Measurements from ENCODE around the gene POLR3G. TPM values are rescaled to one million over a fixed set of nuclear protein-coding genes. Genes with fewer than 3 reads are reported as not detected.

POLR3G gene
- total RNA-seq, 2 experiments from 2014 or later, result 8.6 to 10.4 TPM

- DNase-seq, result no peak
- peaks cover 32% of the 10 kb centered on the region for H3K4me1 Mint-ChIP-seq
- no peak overlapping the region for H3K4me3 Mint-ChIP-seq
- no peak for ATAC-seq
- H3K36me3 Mint-ChIP-seq, result peaks cover 2% of the 10 kb centered on the region
- no peak overlapping the region for H3K27ac Mint-ChIP-seq
- no peaks in the 10 kb centered on the region for H3K27me3 Mint-ChIP-seq
- CTCF ChIA-PET, result interaction anchor here (1.0 to 1.3 kb wide), 2 partner anchors 37 to 52 kb away, joined by 3 to 5 read pairs; partner anchors contain the start of gene LYSMD3
- H3K9me3 Mint-ChIP-seq (ENCODE audit: low read depth), result no peaks in the 10 kb centered on the region
These were observed 3.1 kb downstream of the POLR3G start for GRCh38 chr5:90477621-90478215.

GRCh38 chr5:90479611-90480385 is 5.1 kb downstream of the POLR3G start:
- CTCF ChIA-PET, result no interaction called here
- H3K27ac Mint-ChIP-seq, result no peak overlapping the region
- H3K4me3 Mint-ChIP-seq, result no peak overlapping the region
- H3K27me3 Mint-ChIP-seq, result no peaks in the 10 kb centered on the region
- DNase-seq, result no peak
- no peaks in the 10 kb centered on the region for H3K9me3 Mint-ChIP-seq (ENCODE audit: low read depth)
- H3K4me1 Mint-ChIP-seq, result peaks cover 24% of the 10 kb centered on the region
- ATAC-seq, result no peak
- H3K36me3 Mint-ChIP-seq, result peaks cover 2% of the 10 kb centered on the region

GRCh38 chr5:90480699-90481098 is 6.0 kb downstream of the POLR3G start:
- Mint-ChIP-seq H3K9me3 (ENCODE audit: low read depth) (no peaks in the 10 kb centered on the region), H3K27ac (no peak overlapping the region), H3K4me3 (no peak overlapping the region), H3K36me3 (peaks cover 2% of the 10 kb centered on the region), H3K27me3 (no peaks in the 10 kb centered on the region), H3K4me1 (peaks cover 17% of the 10 kb centered on the region)
- DNase-seq, result no peak
- ATAC-seq, result no peak
- CTCF ChIA-PET, result no interaction called here

GRCh38 chr5:90483206-90483605 is 8.5 kb downstream of the POLR3G start:
- Mint-ChIP-seq H3K4me3 (no peak overlapping the region), H3K9me3 (ENCODE audit: low read depth) (no peaks in the 10 kb centered on the region), H3K27ac (no peak overlapping the region), H3K27me3 (no peaks in the 10 kb centered on the region), H3K4me1 (peaks cover 3% of the 10 kb centered on the region), H3K36me3 (peaks cover 7% of the 10 kb centered on the region)
- no peak for ATAC-seq
- DNase-seq, result no peak
- CTCF ChIA-PET, result no interaction called here

- DNase-seq (no peak), ATAC-seq (no peak)
- no peaks in the 10 kb centered on the region for H3K9me3 Mint-ChIP-seq (ENCODE audit: low read depth)
- no peaks in the 10 kb centered on the region for H3K27me3 Mint-ChIP-seq
- CTCF ChIA-PET, result no interaction called here
- H3K27ac Mint-ChIP-seq, result no peak overlapping the region
- H3K4me1 Mint-ChIP-seq, result peaks cover 2% of the 10 kb centered on the region
- H3K4me3 Mint-ChIP-seq, result no peak overlapping the region
- H3K36me3 Mint-ChIP-seq, result peaks cover 7% of the 10 kb centered on the region
These were observed 9.9 kb downstream of the POLR3G start for GRCh38 chr5:90484540-90484939.

- ATAC-seq (no peak), DNase-seq (no peak)
- H3K4me1 Mint-ChIP-seq, result no peaks in the 10 kb centered on the region
- H3K4me3 Mint-ChIP-seq, result no peak overlapping the region
- CTCF ChIA-PET, result interaction anchor here (0.7 kb wide), 1 partner anchor 622 kb away, joined by 3 read pairs; no protein-coding TSS in a partner anchor
- H3K9me3 Mint-ChIP-seq (ENCODE audit: low read depth), result no peaks in the 10 kb centered on the region
- H3K36me3 Mint-ChIP-seq, result peaks cover 8% of the 10 kb centered on the region
- H3K27ac Mint-ChIP-seq, result no peak overlapping the region
- H3K27me3 Mint-ChIP-seq, result no peaks in the 10 kb centered on the region
These were observed 14.1 kb downstream of the POLR3G start for GRCh38 chr5:90488791-90489190.

- Mint-ChIP-seq H3K36me3 (peaks cover 9% of the 10 kb centered on the region), H3K27me3 (no peaks in the 10 kb centered on the region), H3K4me1 (no peaks in the 10 kb centered on the region), H3K27ac (no peak overlapping the region), H3K4me3 (no peak overlapping the region), H3K9me3 (ENCODE audit: low read depth) (no peaks in the 10 kb centered on the region)
- CTCF ChIA-PET, result interaction anchor here (1.0 kb wide), 1 partner anchor 14 kb away, joined by 3 read pairs; no protein-coding TSS in a partner anchor
- ATAC-seq, result no peak
- DNase-seq, result no peak
These were observed 19.4 kb downstream of the POLR3G start for GRCh38 chr5:90494043-90494442.

GRCh38 chr5:90495146-90495545 is 20.5 kb downstream of the POLR3G start:
- no peak for DNase-seq
- no peak overlapping the region for H3K27ac Mint-ChIP-seq
- H3K9me3 Mint-ChIP-seq (ENCODE audit: low read depth), result no peaks in the 10 kb centered on the region
- ATAC-seq, result no peak
- H3K27me3 Mint-ChIP-seq, result no peaks in the 10 kb centered on the region
- H3K36me3 Mint-ChIP-seq, result peaks cover 9% of the 10 kb centered on the region
- no peak overlapping the region for H3K4me3 Mint-ChIP-seq
- H3K4me1 Mint-ChIP-seq, result no peaks in the 10 kb centered on the region
- CTCF ChIA-PET, result no interaction called here

GRCh38 chr5:90503596-90503995 is 28.9 kb downstream of the POLR3G start:
- Mint-ChIP-seq H3K36me3 (peaks cover 2% of the 10 kb centered on the region), H3K27me3 (no peaks in the 10 kb centered on the region), H3K9me3 (ENCODE audit: low read depth) (no peaks in the 10 kb centered on the region), H3K4me3 (no peak overlapping the region), H3K4me1 (peaks cover 4% of the 10 kb centered on the region), H3K27ac (no peak overlapping the region)
- CTCF ChIA-PET, result no interaction called here
- no peak for ATAC-seq
- DNase-seq, result no peak

GRCh38 chr5:90504743-90505142 is 30.1 kb downstream of the POLR3G start:
- H3K27ac Mint-ChIP-seq, result no peak overlapping the region
- ATAC-seq, result no peak
- H3K4me1 Mint-ChIP-seq, result peaks cover 4% of the 10 kb centered on the region
- H3K27me3 Mint-ChIP-seq, result no peaks in the 10 kb centered on the region
- peaks cover 4% of the 10 kb centered on the region for H3K36me3 Mint-ChIP-seq
- CTCF ChIA-PET, result no interaction called here
- H3K4me3 Mint-ChIP-seq, result no peak overlapping the region
- H3K9me3 Mint-ChIP-seq (ENCODE audit: low read depth), result no peaks in the 10 kb centered on the region
- no peak for DNase-seq

GRCh38 chr5:90506221-90506620 is 31.6 kb downstream of the POLR3G start:
- Mint-ChIP-seq H3K36me3 (peaks cover 5% of the 10 kb centered on the region), H3K27me3 (no peaks in the 10 kb centered on the region), H3K4me3 (no peak overlapping the region), H3K4me1 (peaks cover 4% of the 10 kb centered on the region), H3K27ac (no peak overlapping the region), H3K9me3 (ENCODE audit: low read depth) (no peaks in the 10 kb centered on the region)
- CTCF ChIA-PET, result no interaction called here
- ATAC-seq (no peak), DNase-seq (no peak)

- CTCF ChIA-PET, result interaction anchor here (1.6 kb wide), 2 partner anchors 10 to 35 kb away, joined by 3 to 5 read pairs; no protein-coding TSS in a partner anchor
- peaks cover 4% of the 10 kb centered on the region for H3K4me1 Mint-ChIP-seq
- no peak overlapping the region for H3K27ac Mint-ChIP-seq
- H3K4me3 Mint-ChIP-seq, result no peak overlapping the region
- no peak for ATAC-seq
- no peaks in the 10 kb centered on the region for H3K9me3 Mint-ChIP-seq (ENCODE audit: low read depth)
- peaks cover 10% of the 10 kb centered on the region for H3K36me3 Mint-ChIP-seq
- DNase-seq, result no peak
- H3K27me3 Mint-ChIP-seq, result no peaks in the 10 kb centered on the region
These were observed 35.8 kb downstream of the POLR3G start for GRCh38 chr5:90510438-90510837.

- Mint-ChIP-seq H3K4me1 (peaks cover 6% of the 10 kb centered on the region), H3K9me3 (ENCODE audit: low read depth) (no peaks in the 10 kb centered on the region), H3K27ac (no peak overlapping the region), H3K27me3 (no peaks in the 10 kb centered on the region), H3K4me3 (no peak overlapping the region), H3K36me3 (peaks cover 18% of the 10 kb centered on the region)
- DNase-seq (no peak), ATAC-seq (no peak)
- CTCF ChIA-PET, result interaction anchor here (1.0 kb wide), 1 partner anchor 37 kb away, joined by 5 read pairs; no protein-coding TSS in a partner anchor
These were observed 39.9 kb downstream of the POLR3G start for GRCh38 chr5:90514520-90514919.

- CTCF ChIA-PET, result interaction anchor here (1.1 kb wide), 1 partner anchor 11 kb away, joined by 3 read pairs; the partner anchor contains the start of gene LYSMD3
- H3K27me3 Mint-ChIP-seq, result no peaks in the 10 kb centered on the region
- no peak overlapping the region for H3K27ac Mint-ChIP-seq
- H3K36me3 Mint-ChIP-seq, result peaks cover 39% of the 10 kb centered on the region
- H3K9me3 Mint-ChIP-seq (ENCODE audit: low read depth), result no peaks in the 10 kb centered on the region
- peaks cover 6% of the 10 kb centered on the region for H3K4me1 Mint-ChIP-seq
- H3K4me3 Mint-ChIP-seq, result no peak overlapping the region
- no peak for DNase-seq
- no peak for ATAC-seq
These were observed 44.0 kb downstream of the POLR3G start for GRCh38 chr5:90518661-90519060.
